Activated CD4-positive, alpha-beta T cell treated with anti-CD3 and anti-CD28 coated beads, Interleukin-2, amount 10 ng/mL, durations not matched to agents 24 days and 14 days (primary cell): ENCODE data around the gene LRRC63. TPM values are rescaled to one million over a fixed set of nuclear protein-coding genes. Genes with fewer than 3 reads are reported as not detected.
"Not testable (repeated sequence)": the region's sequence is repeated elsewhere in the genome, so short reads cannot be mapped to it uniquely, and the experiment has no call there.

Experiments
- DNase-seq: peaks from one replicate; pipeline ENCODE4 v3.0.0; 2022
- H3K27ac Mint-ChIP-seq: one replicate; pipeline ENCODE4 v1.8.0; 2022; ENCODE audit warnings: mild to moderate bottlenecking, mixed read lengths
- H3K27me3 Mint-ChIP-seq: one replicate; pipeline ENCODE4 v1.8.0; 2022; ENCODE audit warnings: mixed read lengths
- H3K36me3 Mint-ChIP-seq: one replicate; pipeline ENCODE4 v1.8.0; 2022; ENCODE audit warnings: low read depth, mild to moderate bottlenecking, mixed read lengths
- H3K4me1 Mint-ChIP-seq: one replicate; pipeline ENCODE4 v1.8.0; 2021; ENCODE audit warnings: mixed read lengths
- H3K4me3 Mint-ChIP-seq: one replicate; pipeline ENCODE4 v1.8.0; 2022; ENCODE audit warnings: mild to moderate bottlenecking, moderate library complexity, mixed read lengths
- H3K9me3 Mint-ChIP-seq: one replicate; pipeline ENCODE4 v1.8.0; 2021; ENCODE audit warnings: mixed read lengths
- intact Hi-C: fragments of 100-400 bp; cut with micrococcal nuclease; formaldehyde crosslinking; loops from one replicate; pipeline ENCODE4 v1.15.1; 2023
- total RNA-seq: library from RNA; stranded (reverse); gene quantifications from 2 replicates; pipeline ENCODE4 v1.2.3, GENCODE V29; 2022

The LRRC63 gene
- total RNA-seq, 1 donor from 2014 or later, result 0.26 TPM

DNA sequence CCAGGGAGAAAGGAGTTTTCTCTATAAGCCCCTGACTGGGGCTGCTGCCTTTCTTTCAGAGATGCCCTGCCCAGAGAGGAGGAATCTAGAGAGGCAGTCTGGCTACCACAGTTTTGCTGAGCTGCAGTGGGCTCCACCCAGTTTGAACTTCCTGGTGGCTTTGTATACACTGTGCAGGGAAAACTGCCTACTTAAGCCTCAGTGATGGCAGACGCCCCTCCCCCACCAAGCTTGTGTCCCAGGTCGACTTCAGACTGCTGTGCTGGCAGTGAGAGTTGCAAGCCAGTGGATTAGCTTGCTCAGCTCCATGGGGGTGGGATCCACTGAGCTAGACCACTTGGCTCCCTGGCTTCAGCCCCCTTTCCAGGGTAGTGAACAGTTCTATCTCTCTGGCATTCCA is 8.5 kb downstream of the LRRC63 start:
- peak; percentile 61 for DNase-seq
- peaks cover 25% of the 10 kb centered on the region for H3K9me3 Mint-ChIP-seq
- peaks cover 19% of the 10 kb centered on the region for H3K36me3 Mint-ChIP-seq
- H3K27me3 Mint-ChIP-seq, result peaks cover 17% of the 10 kb centered on the region
- intact Hi-C loops, H3K4me1 Mint-ChIP-seq, H3K27ac Mint-ChIP-seq, H3K4me3 Mint-ChIP-seq: not testable (repeated sequence)

DNA sequence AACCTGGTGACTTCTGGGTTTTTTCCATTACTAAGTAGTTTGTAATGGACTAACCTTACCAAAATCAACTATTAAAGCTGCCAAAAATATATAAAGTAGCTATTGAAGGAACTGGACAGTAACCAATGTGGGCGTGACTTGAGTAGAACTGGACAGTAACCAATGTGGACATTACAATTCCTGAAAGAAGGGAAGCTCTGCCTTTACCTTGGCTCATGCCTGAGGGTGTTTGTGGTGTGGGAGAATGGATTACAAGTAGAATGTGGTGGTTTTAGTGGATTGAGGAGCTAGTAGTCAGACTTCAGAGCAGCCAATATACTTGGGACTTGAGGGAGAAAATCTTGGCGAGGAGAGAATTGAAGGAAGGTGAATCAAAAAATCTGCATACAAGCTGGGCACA is 17.5 kb downstream of the LRRC63 start:
- H3K27me3 Mint-ChIP-seq, result no peaks in the 10 kb centered on the region
- intact Hi-C loops, result no loop called here
- H3K4me1 Mint-ChIP-seq, result no peaks in the 10 kb centered on the region

GRCh38 chr13:46232281-46232680 is 20.6 kb downstream of the LRRC63 start:
- no peak for DNase-seq
- peaks cover 43% of the 10 kb centered on the region for H3K9me3 Mint-ChIP-seq
- intact Hi-C loops, result no loop called here
- no peak overlapping the region for H3K4me3 Mint-ChIP-seq
- H3K27me3 Mint-ChIP-seq, result no peaks in the 10 kb centered on the region
- peaks cover 20% of the 10 kb centered on the region for H3K36me3 Mint-ChIP-seq
- H3K27ac Mint-ChIP-seq, result no peak overlapping the region
- no peaks in the 10 kb centered on the region for H3K4me1 Mint-ChIP-seq

More for the DNA sequence above, 17.5 kb downstream of the LRRC63 start:
- DNase-seq, result no peak
- H3K9me3 Mint-ChIP-seq, result peaks cover 30% of the 10 kb centered on the region
- no peak overlapping the region for H3K4me3 Mint-ChIP-seq
- no peak overlapping the region for H3K27ac Mint-ChIP-seq
- peaks cover 9% of the 10 kb centered on the region for H3K36me3 Mint-ChIP-seq

DNA sequence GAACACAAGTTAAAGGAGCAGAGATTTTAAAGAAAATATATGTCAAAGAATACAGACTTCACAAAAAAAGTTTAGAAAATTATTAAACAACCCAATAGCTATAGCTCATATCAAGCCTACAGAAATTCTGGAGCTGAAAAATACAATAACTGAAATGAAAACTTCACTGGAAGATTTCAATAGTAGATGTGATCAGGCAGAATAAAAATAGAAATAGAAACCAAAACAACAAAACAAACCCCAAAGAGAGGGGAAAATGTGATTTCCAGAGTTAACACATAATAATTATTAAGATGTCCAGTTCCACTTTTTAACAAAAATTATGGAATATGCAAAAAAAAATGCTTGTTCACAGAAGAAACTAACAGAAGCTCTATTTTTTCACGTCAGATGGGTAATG is 23.6 kb downstream of the LRRC63 start:
- Mint-ChIP-seq H3K27me3 (peaks cover 5% of the 10 kb centered on the region), H3K4me3 (no peak overlapping the region), H3K36me3 (peaks cover 23% of the 10 kb centered on the region), H3K9me3 (peaks cover 49% of the 10 kb centered on the region), H3K4me1 (no peaks in the 10 kb centered on the region), H3K27ac (no peak overlapping the region)
- intact Hi-C loops, result no loop called here
- DNase-seq, result no peak

GRCh38 chr13:46265292-46265691 is 53.6 kb downstream of the LRRC63 start:
- H3K4me3 Mint-ChIP-seq, result no peak overlapping the region
- no peaks in the 10 kb centered on the region for H3K36me3 Mint-ChIP-seq
- intact Hi-C loops, result no loop called here
- H3K9me3 Mint-ChIP-seq, result no peaks in the 10 kb centered on the region
- no peak overlapping the region for H3K27ac Mint-ChIP-seq
- H3K4me1 Mint-ChIP-seq, result no peaks in the 10 kb centered on the region
- no peak for DNase-seq
- peaks cover 23% of the 10 kb centered on the region for H3K27me3 Mint-ChIP-seq

DNA sequence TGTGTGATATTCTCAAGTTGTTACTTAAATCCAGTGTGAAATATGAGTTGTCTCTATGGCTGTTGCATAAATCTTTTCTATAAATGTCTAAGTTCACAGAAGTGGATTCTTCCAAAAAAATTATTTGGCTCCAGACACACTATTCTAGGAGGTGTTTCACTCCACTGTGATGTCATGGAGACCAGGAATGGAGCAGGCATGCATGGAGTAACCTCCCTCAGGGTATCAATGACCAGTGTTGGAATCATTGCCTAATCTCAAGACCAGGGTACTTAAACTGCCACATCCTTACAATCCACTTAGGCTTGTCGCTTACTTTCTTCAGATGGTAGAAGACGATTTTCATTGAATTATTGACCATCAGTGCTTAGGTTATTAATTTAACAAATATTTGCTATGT is 55.4 kb downstream of the LRRC63 start:
- no peak for DNase-seq
- Mint-ChIP-seq H3K27me3 (peaks cover 17% of the 10 kb centered on the region), H3K36me3 (no peaks in the 10 kb centered on the region), H3K9me3 (no peaks in the 10 kb centered on the region), H3K4me3 (no peak overlapping the region), H3K4me1 (no peaks in the 10 kb centered on the region), H3K27ac (no peak overlapping the region)
- intact Hi-C loops, result no loop called here

DNA sequence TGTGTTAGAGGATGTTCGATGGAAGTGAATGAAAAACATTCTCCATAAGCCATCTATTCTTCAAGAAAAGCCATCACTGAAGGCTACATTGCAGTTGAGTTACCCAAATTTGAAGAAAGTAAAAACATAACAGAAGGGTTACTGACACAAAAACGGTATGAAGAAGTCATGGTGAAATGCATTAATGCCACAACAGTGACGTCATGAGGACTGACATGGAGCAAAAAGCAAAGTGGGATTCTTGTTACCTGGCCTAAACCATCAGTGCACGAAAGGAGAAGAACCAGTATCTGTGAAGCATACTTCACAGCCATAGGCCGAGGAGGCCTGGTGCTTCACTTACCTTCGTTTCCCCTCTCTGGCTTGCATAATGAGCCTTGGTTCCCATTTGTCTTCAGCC is 58.7 kb downstream of the LRRC63 start:
- no peak for DNase-seq
- intact Hi-C loops, result no loop called here
- Mint-ChIP-seq H3K27me3 (peaks cover 7% of the 10 kb centered on the region), H3K4me1 (no peaks in the 10 kb centered on the region), H3K9me3 (no peaks in the 10 kb centered on the region), H3K36me3 (no peaks in the 10 kb centered on the region), H3K4me3 (no peak overlapping the region), H3K27ac (no peak overlapping the region)

- intact Hi-C loops, result no loop called here
These were observed 62.5 kb downstream of the LRRC63 start for GRCh38 chr13:46274094-46274698.

DNA sequence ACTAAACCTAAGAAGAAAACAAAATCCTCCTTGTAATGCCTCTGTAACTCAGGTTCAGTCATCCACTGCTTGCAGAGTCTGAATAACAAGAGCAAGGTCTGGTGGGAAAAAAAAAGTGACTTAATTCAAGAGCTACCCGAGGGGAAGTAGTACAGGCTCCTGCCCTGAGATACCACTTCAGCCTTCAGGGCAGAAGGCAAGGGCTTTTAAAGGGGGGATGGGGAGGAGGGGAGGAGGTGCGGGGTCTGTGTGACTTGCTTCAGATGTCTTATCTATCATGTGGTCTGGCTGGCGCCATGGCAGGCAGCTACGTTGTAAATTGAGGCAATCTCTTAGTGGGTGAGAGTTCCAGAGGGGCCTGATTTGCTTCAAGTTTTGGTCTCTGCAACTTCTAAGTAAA is 66.7 kb downstream of the LRRC63 start:
- Mint-ChIP-seq H3K27me3 (peaks cover 6% of the 10 kb centered on the region), H3K4me1 (no peaks in the 10 kb centered on the region), H3K9me3 (no peaks in the 10 kb centered on the region), H3K4me3 (no peak overlapping the region), H3K27ac (no peak overlapping the region), H3K36me3 (no peaks in the 10 kb centered on the region)
- DNase-seq, result no peak
- intact Hi-C loops, result no loop called here

More at GRCh38 chr13:46274094-46274698, 62.5 kb downstream of the LRRC63 start:
- H3K4me1 Mint-ChIP-seq, result no peaks in the 10 kb centered on the region
- no peak overlapping the region for H3K27ac Mint-ChIP-seq
- H3K4me3 Mint-ChIP-seq, result no peak overlapping the region
- no peaks in the 10 kb centered on the region for H3K9me3 Mint-ChIP-seq
- H3K36me3 Mint-ChIP-seq, result no peaks in the 10 kb centered on the region
- H3K27me3 Mint-ChIP-seq, result peaks cover 4% of the 10 kb centered on the region
- DNase-seq, result no peak

GRCh38 chr13:46281779-46282178 is 70.1 kb downstream of the LRRC63 start:
- Mint-ChIP-seq H3K4me1 (no peaks in the 10 kb centered on the region), H3K27ac (no peak overlapping the region), H3K27me3 (peaks cover 2% of the 10 kb centered on the region), H3K4me3 (no peak overlapping the region), H3K36me3 (no peaks in the 10 kb centered on the region), H3K9me3 (no peaks in the 10 kb centered on the region)
- no peak for DNase-seq
- intact Hi-C loops, result no loop called here

DNA sequence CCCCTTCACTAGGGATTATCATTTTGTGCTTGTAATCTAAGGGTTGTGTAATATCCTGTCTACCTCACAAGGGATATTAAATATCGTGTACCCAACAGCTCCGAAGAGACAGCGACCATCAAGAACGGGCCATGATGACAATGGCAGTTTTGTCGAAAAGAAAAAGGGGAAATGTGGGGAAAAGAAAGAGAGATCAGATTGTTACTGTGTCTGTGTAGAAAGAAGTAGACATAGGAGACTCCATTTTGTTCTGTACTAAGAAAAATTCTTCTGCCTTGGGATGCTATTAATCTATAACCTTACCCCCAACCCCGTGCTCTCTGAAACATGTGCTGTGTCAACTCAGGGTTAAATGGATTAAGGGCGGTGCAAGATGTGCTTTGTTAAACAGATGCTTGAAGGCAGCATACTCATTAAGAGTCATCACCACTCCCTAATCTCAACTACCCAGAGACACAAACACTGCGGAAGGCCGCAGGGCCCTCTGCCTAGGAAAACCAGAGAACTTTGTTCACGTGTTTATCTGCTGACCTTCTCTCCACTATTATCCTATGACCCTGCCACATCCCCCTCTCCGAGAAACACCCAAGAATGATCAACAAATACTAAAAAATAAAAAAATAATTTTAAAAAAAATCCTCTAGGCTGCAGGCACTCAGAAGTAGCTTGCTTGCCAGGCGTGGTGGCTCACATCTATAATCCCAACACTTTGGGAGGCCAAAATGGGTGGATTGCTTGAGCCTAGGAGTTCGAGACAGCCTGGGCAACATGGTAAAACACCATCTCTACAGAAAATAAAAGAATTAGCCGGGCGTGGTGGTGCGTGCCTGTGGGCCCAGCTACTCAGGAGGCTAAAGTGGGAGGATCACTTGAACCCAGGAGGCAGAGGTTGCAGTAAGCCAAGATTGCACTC is 72.4 kb downstream of the LRRC63 start:
- DNase-seq, H3K36me3 Mint-ChIP-seq, H3K9me3 Mint-ChIP-seq, H3K4me1 Mint-ChIP-seq, H3K27ac Mint-ChIP-seq, intact Hi-C loops, H3K4me3 Mint-ChIP-seq, H3K27me3 Mint-ChIP-seq: not testable (repeated sequence)

DNA sequence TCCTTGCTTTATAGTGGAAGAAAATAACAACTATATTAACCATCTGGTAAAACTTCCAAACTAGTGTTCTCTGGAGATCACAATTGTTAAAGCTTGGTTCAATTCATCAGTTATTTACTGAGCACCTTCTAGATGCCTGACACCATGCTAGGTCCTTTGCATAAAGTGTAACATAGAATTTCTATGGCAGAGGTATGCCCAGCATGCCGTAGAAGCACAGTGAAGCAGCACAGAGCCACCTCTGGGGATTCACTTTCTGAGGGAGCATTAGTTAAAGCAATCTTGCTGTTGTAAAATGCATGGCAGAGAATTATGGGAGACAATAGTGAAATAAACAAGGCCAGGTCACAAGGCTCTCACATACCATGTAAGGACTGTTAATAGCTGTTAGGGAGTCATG is 75.2 kb downstream of the LRRC63 start:
- H3K27ac Mint-ChIP-seq, result no peak overlapping the region
- no peaks in the 10 kb centered on the region for H3K36me3 Mint-ChIP-seq
- intact Hi-C loops, result loop anchor here (5.0 kb wide), 2 partner anchors 35 to 105 kb away; partner anchors contain the start of gene LCP1
- no peak overlapping the region for H3K4me3 Mint-ChIP-seq
- DNase-seq, result no peak
- H3K4me1 Mint-ChIP-seq, result peaks cover 12% of the 10 kb centered on the region
- no peaks in the 10 kb centered on the region for H3K9me3 Mint-ChIP-seq
- no peaks in the 10 kb centered on the region for H3K27me3 Mint-ChIP-seq

DNA sequence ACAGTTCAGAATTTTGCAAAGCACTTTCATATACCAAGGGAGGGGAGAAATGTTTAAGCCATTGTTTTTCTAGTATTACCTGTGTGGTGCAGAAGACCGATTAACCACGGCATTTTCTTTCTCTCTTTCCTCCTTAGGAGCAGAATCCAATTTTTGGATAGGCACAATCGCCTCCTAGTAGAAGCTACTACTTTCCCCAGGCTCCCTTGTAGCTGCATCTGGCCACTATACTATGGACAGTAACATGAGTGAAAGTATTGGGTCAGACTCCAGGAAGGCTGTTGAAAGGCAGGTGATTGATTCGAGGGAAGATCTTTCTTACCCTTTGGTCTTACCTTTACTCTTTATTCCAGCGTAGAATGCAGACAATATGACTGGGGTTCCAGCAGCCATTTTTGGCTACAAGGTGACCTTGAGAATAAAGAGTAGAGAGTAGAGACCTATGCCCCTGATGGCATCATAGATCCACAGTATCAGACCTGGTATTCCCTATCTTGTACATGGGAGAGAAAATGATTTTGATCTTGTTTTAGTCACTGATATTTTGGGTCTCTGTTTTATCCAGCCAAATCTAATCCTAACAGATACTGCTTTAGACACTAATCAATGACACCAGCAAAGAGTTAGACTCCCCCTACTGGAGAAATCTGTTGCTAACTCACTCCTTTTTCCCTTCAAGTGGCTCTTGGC is 77.0 kb downstream of the LRRC63 start:
- no peaks in the 10 kb centered on the region for H3K9me3 Mint-ChIP-seq
- H3K27me3 Mint-ChIP-seq, result no peaks in the 10 kb centered on the region
- H3K36me3 Mint-ChIP-seq, result no peaks in the 10 kb centered on the region
- DNase-seq, result peak; percentile 80
- no peak overlapping the region for H3K27ac Mint-ChIP-seq
- intact Hi-C loops, result loop anchor here (1.0 to 5.0 kb wide), 3 partner anchors 34 to 127 kb away; partner anchors contain the start of gene LCP1
- H3K4me3 Mint-ChIP-seq, result no peak overlapping the region
- H3K4me1 Mint-ChIP-seq, result peaks cover 19% of the 10 kb centered on the region
